Measurements from ENCODE around the gene KLK8.
"Not testable (repeated sequence)": the region's sequence is repeated elsewhere in the genome, so short reads cannot be mapped to it uniquely, and the experiment has no call there.

Gene KLK8

DNA sequence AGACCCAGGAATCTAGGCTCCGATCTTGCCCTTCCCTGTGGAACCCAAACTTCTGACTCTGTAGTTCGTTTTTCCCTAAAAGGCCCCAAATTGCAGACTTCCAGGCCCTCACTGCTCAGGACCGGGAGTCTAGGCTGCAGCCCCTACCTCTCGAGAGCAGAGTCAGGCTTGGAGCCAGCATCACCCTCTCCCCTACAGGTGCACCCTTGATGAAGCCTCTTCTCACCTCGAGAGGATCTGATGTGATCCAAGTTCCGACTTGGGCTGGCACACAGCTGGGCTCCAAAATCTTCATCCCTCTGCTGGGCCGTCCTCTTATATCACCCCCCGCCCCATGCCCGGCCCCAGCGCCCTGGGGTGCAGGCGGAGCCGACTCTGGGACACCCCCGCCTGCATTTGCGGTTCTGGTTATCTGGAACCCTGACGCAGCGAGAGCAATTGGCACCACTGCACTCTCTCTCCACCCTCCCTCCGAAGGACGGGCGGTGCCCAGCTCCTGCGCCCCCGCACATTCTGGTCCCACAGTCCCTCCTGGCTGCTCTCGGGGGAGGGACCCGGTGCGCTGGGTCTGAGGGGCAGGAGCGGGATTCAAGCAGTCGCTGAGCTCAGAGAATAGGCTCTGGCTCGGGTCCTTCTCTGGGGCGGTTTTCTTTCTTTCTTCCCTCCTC is 17.6 kb downstream of the KLK8 start, which contains the start of gene KLK7:
Gene KLK7 (minus strand): TSS at position 293 of the 668 bp plus-strand sequence. CDS start 1,518 bp downstream, outside the sequence.
- no peak for DNase-seq (ENCODE audit: low spot score)

DNA sequence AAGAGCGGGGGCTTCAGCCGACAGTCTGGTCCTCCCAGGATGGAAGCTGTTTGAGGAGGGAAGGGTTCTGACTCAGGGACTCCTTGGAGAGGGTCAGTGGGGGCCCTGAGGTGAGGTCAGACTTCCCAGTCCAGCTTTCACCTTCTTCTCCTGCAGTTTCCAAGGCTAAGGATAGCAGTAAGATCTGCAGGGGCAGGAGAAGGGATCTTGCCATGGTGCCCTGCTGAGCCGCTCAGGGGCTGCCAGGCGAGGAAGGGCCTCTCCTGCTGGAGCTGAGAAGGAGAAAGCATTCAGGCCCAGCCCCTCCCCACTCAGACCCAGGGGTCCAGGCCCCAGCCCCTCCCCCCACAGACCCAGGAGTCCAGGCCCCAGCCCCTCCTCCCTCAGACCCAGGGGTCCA is 19.2 kb downstream of the KLK8 start:
- DNase-seq (ENCODE audit: low spot score), result no peak

DNA sequence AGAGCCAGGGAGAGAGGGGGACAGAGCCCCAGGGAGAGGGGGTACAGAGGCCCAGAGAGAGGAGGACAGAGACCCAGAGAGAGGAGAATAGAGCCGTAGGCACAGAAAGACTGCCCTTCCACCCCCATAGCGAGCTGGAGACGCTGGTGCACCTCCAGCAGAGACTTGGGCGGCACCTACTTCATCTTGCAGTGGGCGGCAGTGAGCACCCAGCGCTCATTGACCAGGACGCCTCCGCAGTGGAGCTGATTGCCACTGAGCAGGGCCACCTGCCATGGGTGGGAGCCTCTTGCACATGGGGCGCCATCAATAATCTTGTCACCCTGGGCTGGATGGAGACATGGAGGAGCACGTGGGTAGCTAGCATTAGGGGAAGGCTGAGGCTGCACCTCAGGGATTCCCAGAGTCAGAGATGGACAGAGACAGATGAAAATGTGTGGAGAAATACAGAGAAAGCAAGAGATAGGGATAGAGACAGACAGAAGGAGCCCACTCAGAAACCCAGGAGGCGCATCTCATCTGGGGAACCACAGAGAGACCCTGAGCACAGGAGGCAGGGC is 19.7 kb downstream of the KLK8 start:
- no peak for DNase-seq (ENCODE audit: low spot score)

DNA sequence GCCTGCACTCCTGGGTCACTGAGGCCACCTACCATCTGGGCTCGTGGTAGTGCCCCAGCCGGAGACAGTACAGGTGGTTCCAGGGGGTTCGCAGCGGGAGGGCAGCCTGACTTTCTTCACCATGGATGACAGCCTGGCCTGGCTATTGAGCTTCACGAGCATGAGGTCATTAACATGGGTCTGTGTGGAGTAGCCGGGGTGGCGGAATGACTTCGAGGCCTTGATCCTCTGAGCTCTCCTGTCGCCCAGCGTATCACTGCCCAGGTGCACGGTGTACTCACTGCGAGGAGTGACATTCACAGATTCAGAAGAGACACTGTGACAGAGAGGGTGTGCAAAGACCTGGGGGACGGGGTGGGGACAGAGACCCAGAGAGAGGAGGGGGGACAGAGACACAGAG is 21.2 kb downstream of the KLK8 start:
- DNase-seq (ENCODE audit: low spot score), result no peak

DNA sequence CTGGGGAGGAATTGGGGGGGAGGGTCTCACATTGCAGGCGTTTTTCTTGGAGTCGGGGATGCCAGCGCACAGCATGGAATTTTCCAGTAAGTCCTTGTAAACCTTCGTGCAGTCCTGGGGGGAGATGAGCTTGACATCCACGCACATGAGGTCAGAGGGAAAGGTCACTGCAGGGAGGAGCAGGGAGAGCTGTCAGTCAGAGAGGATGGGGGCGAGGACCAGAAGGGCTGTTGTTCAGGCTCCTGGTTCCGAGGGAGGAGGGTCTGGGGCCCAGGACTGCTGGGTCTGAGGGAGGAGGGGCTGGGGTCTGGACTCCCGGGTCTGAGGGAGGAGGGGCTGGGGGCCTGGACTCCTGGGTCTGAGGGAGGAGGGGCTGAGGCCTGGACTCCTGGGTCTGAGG is 21.6 kb downstream of the KLK8 start:
- no peak for DNase-seq (ENCODE audit: low spot score)

DNA sequence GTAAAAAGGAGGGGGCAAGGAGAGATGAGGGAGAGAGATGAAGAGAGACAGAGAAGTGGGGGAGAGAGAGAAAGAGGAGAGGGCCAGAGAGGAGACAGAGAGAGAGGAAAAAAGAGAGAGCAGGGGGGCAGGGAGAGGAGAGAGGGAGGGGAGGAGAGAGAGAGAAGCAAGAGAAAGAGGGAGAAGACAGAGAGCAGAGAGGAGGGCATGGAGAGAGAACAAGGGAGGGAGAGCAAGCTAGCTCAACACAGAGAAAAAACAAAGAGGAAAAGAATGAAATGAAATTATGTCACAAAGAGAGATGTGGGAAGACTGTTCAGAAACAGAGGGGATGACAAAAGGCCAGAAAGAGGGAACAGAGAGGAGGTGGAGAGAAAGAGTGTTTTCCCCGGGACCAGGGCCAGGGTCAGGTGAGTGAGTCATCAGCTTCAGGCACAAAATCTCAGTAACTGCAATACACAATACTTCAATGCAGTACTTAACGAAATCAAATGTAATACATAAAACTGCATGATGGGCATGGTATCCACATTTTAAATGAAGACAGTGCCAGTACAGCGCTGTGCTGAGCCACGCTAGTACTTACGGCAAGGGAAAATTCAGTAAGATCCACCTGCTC is 22.5 kb downstream of the KLK8 start:
- DNase-seq (ENCODE audit: low spot score), result no peak

DNA sequence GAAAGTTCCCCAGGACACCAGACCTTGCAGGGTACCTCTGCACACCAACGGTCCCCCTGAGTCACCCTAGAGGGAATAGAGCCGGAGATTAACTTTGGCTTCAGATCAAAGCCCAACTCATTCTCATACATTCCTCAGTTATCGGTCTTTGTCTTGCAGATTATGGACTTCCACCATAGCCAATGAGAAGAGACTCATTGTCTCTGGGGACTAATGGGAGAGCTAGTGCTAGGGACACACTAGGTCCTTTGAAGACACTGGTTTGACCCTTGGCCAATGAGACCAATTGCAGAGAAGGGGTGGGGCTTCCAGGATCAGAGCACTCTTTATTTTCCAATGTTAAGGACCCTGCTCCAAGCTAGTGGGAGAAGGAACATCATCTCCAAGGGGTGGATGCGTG is 23.8 kb downstream of the KLK8 start:
- DNase-seq (ENCODE audit: low spot score), result no peak

DNA sequence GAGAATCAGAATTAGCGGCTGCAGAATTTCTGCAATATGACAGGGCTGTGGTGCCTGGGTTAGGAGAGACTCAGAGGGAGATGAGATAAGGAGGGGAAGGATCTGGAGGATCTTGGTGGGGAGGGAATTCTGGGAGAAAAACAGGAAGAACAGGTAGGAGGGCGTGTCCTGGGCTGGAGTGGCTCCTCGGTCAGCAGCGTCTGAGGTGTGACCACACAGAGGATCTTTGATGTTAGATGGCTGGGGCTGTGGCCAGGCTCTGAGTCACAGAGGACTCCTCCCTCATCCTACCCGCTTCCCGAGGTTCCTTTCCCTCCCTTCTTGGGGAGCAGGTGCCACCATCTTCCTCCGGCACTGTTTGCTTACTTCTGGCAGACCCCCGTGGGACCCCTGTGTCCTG is 25.6 kb downstream of the KLK8 start:
- DNase-seq (ENCODE audit: low spot score), result no peak

DNA sequence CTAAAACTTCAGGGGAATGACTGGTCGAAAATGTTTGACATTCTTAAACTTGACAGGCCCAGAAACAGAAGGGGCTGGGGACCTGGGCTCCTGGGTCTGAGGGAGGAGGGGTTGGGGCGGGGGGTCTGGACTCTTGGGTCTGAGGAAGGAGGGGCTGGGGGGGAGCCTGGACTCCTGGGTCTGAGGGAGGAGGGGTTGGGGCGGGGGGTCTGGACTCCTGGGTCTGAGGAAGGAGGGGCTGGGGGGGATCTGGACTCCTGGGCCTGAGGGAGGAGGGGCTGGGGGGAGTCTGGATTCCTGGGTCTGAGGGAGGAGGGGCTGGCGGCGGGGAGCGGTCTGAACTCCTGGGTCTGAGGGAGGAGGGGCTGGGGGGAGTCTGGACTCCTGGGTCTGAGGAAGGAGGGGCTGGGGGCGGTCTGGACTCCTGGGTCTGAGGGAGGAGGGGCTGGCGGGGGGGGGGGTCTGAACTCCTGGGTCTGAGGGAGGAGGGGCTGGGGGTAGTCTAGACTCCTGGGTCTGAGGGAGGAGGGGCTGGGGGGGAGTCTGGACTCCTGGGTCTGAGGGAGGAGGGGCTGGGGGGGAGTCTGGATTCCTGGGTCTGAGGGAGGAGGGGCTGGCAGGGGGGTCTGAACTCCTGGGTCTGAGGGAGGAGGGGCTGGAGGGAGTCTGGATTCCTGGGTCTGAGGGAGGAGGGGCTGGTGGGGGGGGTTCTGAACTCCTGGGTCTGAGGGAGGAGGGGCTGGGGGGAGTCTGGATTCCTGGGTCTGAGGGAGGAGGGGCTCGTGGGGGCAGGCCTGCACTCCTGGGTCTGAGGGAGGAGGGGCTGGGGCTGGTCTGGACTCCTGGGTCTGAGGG is 26.5 kb downstream of the KLK8 start:
- DNase-seq (ENCODE audit: low spot score), result no peak

DNA sequence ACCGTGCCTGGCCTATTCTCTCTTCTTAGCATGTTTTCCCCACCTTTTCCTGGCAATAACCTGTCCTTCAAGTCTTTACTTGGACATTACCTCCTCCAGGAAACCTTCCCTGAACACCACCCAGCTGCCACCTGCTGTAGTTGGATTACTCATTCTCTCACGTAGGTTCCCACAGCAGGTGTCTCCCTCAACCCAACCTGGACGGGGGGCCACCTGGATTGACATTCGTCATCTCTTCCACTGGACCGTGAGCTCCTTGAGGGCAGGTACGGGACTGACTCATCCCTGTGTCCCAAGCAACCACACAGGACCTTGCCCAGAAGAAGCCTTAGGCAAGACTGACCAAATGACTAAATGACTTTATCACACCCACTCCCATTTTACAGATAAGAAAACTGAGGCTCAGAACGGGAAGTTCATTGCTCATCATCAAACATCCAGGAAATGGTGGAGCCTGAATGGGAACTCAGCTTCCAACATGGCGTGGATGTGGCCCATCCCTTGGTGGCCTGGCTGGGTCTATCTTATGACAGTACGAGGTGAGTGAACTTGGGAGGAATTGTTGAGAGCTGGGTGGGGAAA is 28.5 kb downstream of the KLK8 start:
- no peak for DNase-seq (ENCODE audit: low spot score)

DNA sequence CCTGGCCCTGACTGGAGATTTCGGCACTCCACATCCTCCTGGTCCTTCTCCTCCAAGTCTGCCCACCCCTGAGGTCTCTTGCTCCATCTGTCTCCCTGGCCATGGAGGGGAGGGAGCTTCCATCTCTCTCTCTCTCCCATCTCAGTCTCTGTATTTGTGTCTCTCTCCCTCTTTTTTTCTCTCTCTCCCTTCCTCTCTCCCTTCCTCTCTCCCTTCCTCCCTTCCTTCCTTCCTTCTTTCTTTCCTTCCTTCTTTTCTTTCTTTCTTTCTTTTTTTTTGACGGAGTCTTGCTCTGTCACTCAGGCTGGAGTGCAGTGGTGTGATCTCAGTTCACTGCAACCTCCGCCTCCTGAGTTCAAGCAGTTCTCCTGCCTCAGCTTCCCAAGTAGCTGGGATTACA is 31.6 kb downstream of the KLK8 start:
- DNase-seq (ENCODE audit: low spot score), result not testable (repeated sequence)

DNA sequence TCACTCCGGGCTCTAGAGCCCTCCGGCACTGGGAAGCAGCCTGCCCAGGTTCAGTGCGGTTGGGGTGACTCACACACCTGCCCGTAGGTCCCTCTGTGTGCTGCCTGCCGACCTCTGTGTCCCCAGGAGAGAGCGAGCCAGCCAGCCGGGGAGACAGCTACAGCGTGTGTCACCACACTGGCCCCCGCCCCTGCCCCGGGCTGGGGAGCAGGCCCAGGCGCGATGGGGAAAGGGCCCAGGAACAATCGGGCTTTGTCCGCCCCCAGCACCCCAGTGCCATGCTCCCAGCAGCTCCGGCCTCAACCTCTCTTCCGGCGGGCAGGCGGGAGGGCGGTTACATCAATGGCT is 32.0 kb downstream of the KLK8 start, which contains the start of gene KLK6:
Gene KLK6 (minus strand): TSS at position 179 of the 348 bp plus-strand sequence. CDS start 1,487 bp downstream, outside the sequence.
- DNase-seq (ENCODE audit: low spot score), result no peak

DNA sequence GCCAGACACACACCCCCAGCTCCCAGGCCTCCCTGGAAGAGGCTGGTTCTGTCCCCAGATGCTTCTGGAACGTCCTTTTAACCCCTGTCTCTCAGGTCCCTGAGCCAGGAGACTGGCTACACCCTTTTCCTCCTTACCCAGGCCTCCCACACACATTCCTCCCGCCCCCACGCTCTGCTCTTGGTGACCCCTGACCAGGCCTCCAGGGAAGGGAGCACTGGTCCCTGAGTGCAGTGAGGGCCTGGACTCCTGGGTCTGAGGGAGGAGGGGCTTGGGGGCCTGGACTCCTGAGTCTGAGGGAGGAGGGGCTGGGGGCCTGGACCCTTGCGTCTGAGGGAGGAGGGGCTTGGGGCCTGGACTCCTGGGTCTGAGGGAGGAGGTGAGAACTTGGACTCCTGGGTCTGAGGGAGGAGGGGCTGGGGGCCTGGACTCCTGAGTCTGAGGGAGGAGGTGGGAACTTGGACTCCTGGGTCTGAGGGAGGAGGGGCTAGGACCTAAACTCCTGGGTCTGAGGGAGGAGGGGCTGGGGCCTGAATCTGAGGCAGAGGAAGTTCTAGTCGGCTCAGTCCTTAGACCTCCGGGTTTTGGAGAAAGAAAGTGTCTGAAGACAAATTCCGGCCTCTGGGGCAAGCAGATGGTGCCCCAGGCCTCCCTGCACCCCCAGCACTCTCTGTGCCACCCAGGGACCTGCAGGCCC is 32.5 kb downstream of the KLK8 start:
- DNase-seq (ENCODE audit: low spot score), result no peak

DNA sequence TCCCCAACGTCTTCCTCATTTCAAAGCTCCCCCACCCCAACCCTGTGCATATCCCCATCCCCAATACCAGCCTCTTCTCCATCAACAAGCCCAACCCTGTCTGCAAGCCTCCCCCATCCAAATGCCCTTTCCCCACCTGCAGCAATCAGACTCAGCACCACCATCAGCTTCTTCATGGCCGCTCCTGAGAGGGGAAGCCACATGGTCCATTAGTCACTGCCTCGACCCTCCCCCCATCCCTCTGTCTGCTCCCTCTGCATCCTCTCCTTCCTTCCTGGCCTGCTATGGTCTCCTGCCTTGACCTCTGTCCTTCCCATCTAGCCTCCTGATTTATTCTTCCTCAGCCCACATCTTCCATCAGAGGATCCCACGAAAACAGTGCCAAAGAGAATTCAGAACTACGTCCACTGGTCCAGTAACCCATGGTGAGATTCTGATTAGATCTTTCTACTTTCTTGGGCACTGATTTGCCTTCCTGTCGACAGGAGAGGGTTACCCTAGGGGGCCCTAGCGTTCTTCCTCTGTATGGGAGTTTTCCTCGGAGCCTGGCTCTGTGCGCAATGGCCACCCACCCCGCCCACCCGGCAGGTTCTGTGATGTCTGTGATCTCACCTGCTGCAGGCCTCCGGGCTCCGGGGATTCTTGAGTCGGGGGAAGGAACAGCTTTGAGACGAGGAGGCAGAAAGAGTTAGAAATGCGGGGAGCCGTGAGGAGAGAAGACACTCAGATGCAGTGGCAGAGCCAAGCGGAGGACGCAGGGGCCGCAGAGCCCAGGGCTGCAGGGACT is 33.3 kb downstream of the KLK8 start:
- DNase-seq (ENCODE audit: low spot score), result no peak

DNA sequence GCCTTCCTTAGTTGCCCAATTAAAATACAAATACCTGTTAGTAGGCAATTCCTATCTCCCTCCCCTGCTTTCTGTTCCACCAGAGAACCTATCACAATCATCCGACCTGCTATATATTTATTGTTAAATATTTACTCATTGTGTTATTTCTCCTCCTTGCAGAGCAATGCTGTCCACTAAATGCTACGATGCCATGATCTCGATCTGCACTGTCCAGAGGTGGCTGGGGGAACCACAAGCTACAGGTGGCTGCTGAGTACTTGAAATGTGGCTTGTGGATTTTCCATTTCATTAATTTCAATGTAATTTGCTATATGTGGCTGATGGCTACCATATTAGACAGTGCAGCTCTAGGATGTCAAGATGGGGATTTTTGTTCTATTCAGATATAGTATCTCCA is 37.1 kb downstream of the KLK8 start:
- DNase-seq (ENCODE audit: low spot score), result no peak

DNA sequence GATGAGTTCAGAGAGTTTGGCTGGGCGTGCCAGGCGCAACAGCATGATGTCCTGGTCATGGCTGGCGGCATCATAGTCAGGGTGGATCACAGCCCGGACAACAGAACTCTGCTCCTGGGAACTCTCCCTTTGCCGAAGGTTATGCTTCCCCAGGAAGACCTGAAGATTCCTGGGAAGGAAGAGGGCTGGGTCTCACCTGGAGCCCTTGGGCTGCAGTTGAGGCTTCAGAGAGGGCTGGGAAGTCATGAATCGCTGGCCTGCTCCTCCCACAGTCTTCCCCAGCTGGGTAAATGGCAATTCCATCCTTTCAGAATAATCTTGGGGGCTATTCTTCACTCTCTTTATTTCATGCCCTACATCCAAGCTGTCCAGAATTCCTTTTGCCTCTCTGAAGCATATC is 38.0 kb downstream of the KLK8 start:
- DNase-seq (ENCODE audit: low spot score), result no peak

DNA sequence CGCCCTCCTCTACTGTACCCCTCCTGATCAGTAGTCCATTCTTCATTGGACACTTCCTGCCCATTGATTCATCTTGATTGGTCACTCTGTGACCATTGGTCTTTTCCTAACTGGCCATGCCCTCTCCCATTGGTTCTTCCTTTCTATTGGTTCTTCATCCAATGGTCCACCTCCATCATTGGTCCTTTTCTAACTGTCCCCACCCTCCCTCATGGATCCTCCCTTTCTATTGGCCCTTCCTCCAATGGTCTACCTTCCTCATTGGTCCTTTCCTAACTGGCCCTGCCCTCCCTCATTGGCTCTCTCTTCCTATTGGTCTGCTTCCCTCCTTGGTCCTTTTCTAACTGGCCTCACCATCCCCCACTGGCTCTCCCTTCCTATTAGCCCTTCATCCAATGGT is 39.2 kb downstream of the KLK8 start:
- DNase-seq (ENCODE audit: low spot score), result no peak

DNA sequence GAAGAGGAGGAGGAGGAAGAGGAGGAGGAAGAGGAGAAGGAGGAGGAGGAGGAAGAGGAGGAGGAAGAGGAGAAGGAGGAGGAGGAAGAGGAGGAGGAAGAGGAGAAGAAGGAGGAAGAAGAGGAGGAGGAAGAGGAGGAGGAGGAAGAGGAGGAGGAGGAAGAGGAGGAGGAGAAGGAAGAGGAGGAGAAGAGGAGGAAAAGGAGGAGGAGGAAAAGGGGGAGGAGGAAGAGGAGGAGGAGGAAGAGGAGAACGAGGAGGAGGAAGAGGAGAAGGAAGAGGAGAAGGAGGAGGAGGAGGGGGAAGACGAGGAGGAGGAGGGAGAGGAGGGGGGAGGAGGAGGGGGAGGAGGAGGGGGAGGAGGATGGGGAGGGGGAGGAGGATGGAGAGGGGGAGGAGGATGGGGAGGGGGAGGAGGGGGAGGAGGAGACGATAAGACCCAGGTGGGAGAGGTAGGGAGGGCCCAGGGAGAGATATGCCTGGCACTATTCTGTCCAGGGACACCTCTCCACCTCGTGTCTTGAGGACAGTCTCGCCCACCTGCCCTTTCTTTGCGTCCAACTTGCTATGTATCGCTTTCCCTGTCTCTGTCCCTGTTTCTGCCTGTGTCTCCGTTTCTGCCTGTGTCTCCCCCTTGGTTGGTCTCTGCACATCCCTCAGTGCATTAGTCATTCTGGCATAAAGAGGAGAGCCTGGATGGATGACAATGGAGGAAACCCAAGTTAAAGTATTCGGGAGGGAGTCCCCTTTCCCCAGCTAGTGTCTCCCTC is 41.5 kb downstream of the KLK8 start:
- DNase-seq (ENCODE audit: low spot score), result no peak

DNA sequence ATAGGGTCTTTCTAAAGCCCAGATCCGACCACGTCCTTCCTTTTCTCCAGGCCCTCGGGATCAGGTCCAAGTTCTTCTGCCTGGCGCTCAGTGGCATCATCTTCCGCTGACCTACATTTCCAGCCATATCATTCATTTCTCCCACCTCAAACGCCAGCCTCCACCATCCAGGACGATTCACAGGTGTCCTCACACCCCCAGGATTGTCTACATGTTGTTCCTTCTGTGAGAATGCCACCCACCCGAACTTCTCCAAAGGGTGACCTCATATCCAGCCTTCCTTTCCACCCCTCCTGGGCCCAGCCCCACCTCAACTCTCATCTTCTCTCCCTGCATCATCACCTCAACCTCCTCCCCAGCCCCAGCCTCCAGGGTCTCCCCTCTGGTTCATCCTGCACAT is 43.8 kb downstream of the KLK8 start:
- no peak for DNase-seq (ENCODE audit: low spot score)

DNA sequence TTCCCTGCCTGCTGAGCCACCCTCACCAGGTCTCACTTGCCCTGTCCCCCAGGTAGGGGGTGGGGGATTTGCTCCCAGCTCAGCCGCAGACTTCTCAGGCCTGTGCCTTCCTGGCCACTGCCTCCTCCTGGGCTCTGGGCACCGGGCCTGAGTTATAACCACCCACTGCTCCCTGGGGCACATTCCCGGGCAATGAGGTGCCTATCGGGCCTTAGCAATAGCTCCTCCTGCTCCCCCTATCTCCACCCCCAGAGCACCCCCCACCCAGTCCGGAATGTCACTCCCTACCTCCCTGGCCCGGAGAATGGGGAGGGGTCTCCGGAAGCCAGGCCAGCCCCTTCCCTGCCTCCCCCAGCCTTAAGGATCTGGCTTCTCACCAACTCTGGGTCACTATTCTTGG is 48.5 kb downstream of the KLK8 start, which contains the start of gene KLK5:
Gene KLK5 (minus strand): TSS at position 129 of the 400 bp plus-strand sequence. CDS start 381 bp downstream, outside the sequence.
- DNase-seq (ENCODE audit: low spot score), result no peak
